ENCODE results near the gene BLACAT1.

Gene BLACAT1

DNA sequence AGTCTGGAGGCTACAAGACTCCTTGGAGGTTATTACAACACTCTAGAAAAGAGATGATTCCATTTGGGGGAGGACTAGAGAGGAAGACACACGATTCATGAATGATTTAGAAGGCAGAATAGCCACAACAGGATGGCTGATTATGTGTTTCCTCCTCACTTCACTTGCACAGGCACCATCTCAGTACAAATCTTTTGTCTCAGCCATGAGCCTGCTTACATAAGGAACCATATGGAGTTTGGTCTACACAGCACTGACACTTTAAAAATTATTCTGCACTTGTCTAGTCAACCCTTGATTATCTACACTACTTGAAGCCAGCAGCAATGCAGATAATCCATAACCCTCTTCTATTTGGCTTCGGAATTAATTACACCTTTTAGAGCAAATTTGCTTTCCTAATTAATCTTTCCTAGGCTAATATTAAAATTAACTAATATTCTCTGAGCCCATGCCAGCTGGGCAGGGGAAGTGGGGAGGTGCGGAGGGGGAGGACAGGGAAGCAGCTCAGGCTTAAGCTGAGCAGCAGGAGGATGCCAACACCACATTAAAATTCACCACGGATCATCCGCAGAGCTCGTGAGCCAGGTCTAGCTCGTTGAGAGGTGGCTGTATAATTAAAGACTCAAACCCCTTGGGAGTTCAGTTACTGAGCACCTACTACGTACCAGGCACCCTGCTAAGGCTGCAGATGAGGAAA, 30.8 kb downstream of the BLACAT1 start:
- no peak for TF ChIP-seq CTCF (IDR thresholded peaks at IDR 0.05; ENCODE audit: borderline replicate concordance, insufficient read depth, low read depth, low read length)
- no peak overlapping the region for H3K4me3 ChIP-seq (ENCODE audit: low read depth, low read length)

- no peak for TF ChIP-seq CTCF (IDR thresholded peaks at IDR 0.05; ENCODE audit: borderline replicate concordance, insufficient read depth, low read depth, low read length)
- H3K4me3 ChIP-seq (ENCODE audit: low read depth, low read length), result no peak overlapping the region
These were observed 31.9 kb downstream of the BLACAT1 start for GRCh38 chr1:205423814-205424399.

- H3K4me3 ChIP-seq (ENCODE audit: low read depth, low read length), result no peak overlapping the region
- no peak for TF ChIP-seq CTCF (IDR thresholded peaks at IDR 0.05; ENCODE audit: borderline replicate concordance, insufficient read depth, low read depth, low read length)
These were observed 32.7 kb downstream of the BLACAT1 start for GRCh38 chr1:205422993-205423642.

DNA sequence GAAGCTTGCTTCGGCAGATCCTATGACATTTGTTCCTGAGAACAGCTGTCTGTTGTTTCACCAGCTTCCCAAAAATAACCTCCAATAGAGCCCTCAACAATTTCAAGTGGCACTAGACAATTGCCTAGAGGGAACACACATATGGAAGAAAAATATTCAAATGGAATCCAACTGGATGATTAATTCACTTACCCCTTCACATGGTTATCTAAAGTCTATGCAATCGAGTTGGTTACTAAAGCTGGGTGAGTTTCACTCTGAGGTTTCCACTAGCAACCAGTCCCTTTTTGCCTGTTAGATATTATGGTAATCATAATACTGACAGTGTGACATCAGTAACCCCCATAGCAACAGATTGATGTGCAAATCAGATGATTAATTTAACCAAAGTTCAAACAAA, 34.0 kb downstream of the BLACAT1 start, which contains the start of gene LEMD1:
LEMD1 (minus strand) TSS at position 259 of the 400 bp plus-strand sequence. CDS start 1,520 bp downstream, outside the sequence.
- H3K4me3 ChIP-seq (ENCODE audit: low read depth, low read length), result no peak within 1 kb of the TSS
- no peak for TF ChIP-seq CTCF (IDR thresholded peaks at IDR 0.05; ENCODE audit: borderline replicate concordance, insufficient read depth, low read depth, low read length)

DNA sequence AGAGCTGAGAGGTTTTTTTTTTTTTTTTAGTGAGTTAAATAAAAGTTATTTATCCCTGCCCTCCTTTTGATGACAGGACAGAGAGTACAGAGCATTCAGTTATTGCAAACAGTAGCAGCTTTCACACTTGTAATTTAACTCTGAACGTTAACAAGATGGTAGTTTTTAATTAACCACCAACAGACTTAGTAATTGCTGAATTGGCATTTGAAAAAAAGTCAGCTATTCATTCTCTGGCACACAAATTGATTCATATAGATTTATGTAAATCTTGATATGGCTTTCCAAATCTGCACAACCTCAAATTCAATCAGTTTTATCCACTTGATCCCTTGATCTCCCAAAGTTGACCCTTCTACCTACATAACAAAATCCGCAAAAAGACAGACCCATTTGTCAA, 34.9 kb downstream of the BLACAT1 start:
- no peak overlapping the region for H3K4me3 ChIP-seq (ENCODE audit: low read depth, low read length)
- no peak for TF ChIP-seq CTCF (IDR thresholded peaks at IDR 0.05; ENCODE audit: borderline replicate concordance, insufficient read depth, low read depth, low read length)

GRCh38 chr1:205417870-205418635, 37.8 kb downstream of the BLACAT1 start:
- TF ChIP-seq CTCF (IDR thresholded peaks at IDR 0.05; ENCODE audit: borderline replicate concordance, insufficient read depth, low read depth, low read length), result no peak
- no peak overlapping the region for H3K4me3 ChIP-seq (ENCODE audit: low read depth, low read length)

Measured in GM12875 (cell line).